Ovary (tissue), 9 donors: Measurements from ENCODE around the gene PLXNB1. TPM values are rescaled to one million over a fixed set of nuclear protein-coding genes. Genes with fewer than 3 reads are reported as not detected.
"Not testable (repeated sequence)": the region's sequence is repeated elsewhere in the genome, so short reads cannot be mapped to it uniquely, and the experiment has no call there.

Experiments
- DNase-seq, 5 donors: peaks; one replicate each; pipeline ENCODE4 v3.0.0-alpha.2; 2019 to 2020
- H3K27ac ChIP-seq, 2 donors: fragments of 200-600 bp; one replicate each; pipeline versions ENCODE4 v1.5.1 to v1.8.0; 2019 to 2022
- H3K27me3 ChIP-seq: fragments of 200-600 bp; one replicate; pipeline ENCODE4 v1.8.0; 2022
- H3K36me3 ChIP-seq: fragments of 200-600 bp; sonication (generic); one replicate; pipeline ENCODE4 v1.5.1; 2019
- H3K4me1 ChIP-seq: one replicate; pipeline ENCODE4 v1.8.1; 2013; ENCODE audit warnings: mild to moderate bottlenecking, moderate library complexity; ENCODE audit not compliant: insufficient read depth
- H3K4me3 ChIP-seq: fragments of 200-600 bp; sonication (generic); one replicate; pipeline ENCODE4 v1.5.1; 2017
- H3K9me3 ChIP-seq, 2 donors: fragments of 200-600 bp in 1 of 2; sonication (generic) in 1 of 2; one replicate each; pipeline versions ENCODE4 v1.5.1 to v1.8.1; 2013 to 2019; ENCODE audit warnings: mild to moderate bottlenecking in 1 of 2, moderate library complexity in 1 of 2
- EP300 ChIP-seq: sonication (generic); formaldehyde crosslinking; IDR thresholded peaks from one replicate; pipeline ENCODE4 v1.6.1; 2017; ENCODE audit warnings: antibody characterized with exemption
- POLR2A ChIP-seq: fragments of 450-650 bp; IDR thresholded peaks from one replicate; pipeline ENCODE4 v1.6.1; 2017; ENCODE audit warnings: antibody characterized with exemption, mild to moderate bottlenecking, moderate library complexity
- WGBS, 3 donors: extraction: QIAGEN DNeasy Blood & Tissue Kit in 1 of 3; methylation state at CpG; one replicate each; pipeline versions ENCODE4 v1.1.5 to v1.1.7; 2013 to 2017; 5-methylcytosine and 5-hydroxymethylcytosine counted together
- intact Hi-C, 4 donors: fragments of 100-400 bp; cut with DNase I; formaldehyde crosslinking; loops; one replicate each; pipeline versions ENCODE4 v1.11.0 to v1.15.1; 2022 to 2023
- polyA plus RNA-seq, 2 donors: library from polyadenylated mRNA; stranded (reverse); fragments of 200-250 nt in 1 of 2; fragments of 350-450 nt in 1 of 2; fragmentation: Illumina TruSeq in 1 of 2; extraction: RNeasy Lipid Tissue Mini Kit (QIAGEN cat#74804) in 1 of 2; gene quantifications; one replicate each; pipeline ENCODE4 v1.2.3, GENCODE V29; 2013 to 2014
- total RNA-seq, 7 donors: library from RNA; depleted of rRNA in 2 of 7; stranded (reverse); fragments of >200 nt in 2 of 7; fragmentation: NEBNext Ultra II Directional in 3 of 7; extraction: Animal tissue kit (Norgen Biotek cat#: 25700) in 3 of 7; gene quantifications; one replicate each; pipeline versions ENCODE4 v1.1.0 to v1.2.4, GENCODE V29; 2016 to 2023
- TF ChIP-seq, protein P1 (sequence below), 3 donors: fragments of 450-650 bp in 2 of 3; fragments of 200-600 bp in 1 of 3; IDR thresholded peaks; one replicate each; pipeline versions ENCODE4 v1.5.1 to v1.8.0; 2016 to 2022; ENCODE audit warnings: antibody characterized with exemption in 3 of 3, mild to moderate bottlenecking in 1 of 3
- donor health status: DM: no; HTN: no; CAD: no; lungs with moderate emphysema.
- donor health status: DM: no; HTN: no; CAD: no.
- donor health status: Bipolar disorder and iron deficiency.
- donor health status: DM: yes; HTN: yes; CAD: no.
- donor health status: DM: no; HTN: no; CAD: no.
- donor health status: DM: yes; HTN: yes; CAD: no.

Gene PLXNB1
- total and polyA plus RNA-seq, 9 donors, result 11.2 to 166 (median 83.7) TPM

DNA sequence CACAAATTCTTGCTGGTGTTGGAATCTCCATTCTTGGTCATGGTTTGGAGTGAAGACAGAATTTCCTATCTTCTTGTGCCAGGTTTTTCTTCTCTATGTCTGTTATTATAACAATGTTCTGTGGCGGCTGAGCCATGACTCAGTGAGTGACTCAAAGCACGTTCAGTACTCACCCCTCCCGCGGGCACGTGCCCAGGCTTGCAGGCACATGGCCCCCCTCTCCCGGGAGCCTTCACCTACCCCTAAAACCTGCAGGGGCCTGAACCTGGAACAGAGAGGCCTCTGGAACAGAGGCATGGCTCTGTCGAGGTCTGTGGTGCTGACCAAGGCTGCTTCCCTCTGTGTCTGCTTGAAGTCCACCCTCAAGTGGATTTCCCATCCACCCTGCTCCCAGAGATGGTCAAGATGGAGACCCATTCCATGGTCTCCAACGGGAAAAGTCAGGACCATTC lies 27.6 kb downstream of the PLXNB1 start:
- no peak overlapping the region for H3K4me3 ChIP-seq
- H3K27me3 ChIP-seq, result no peaks in the 10 kb centered on the region
- WGBS, 3 donors, result 5 to 10% (median 10%) methylated on average over 8 of the region's 8 CpGs
- intact Hi-C loops, result loop anchor here in 3 of 4 donors (2.0 to 5.0 kb wide), 3 partner anchors 32 to 150 kb away; no protein-coding TSS in a partner anchor
- H3K36me3 ChIP-seq, result no peaks in the 10 kb centered on the region
- peaks cover 2% of the 10 kb centered on the region for H3K4me1 ChIP-seq
- H3K27ac ChIP-seq, result peak overlapping the region; percentile 49 to 62
- no peak for TF ChIP-seq POLR2A
- peak; percentile 85 for TF ChIP-seq EP300
- TF ChIP-seq, protein P1, sequence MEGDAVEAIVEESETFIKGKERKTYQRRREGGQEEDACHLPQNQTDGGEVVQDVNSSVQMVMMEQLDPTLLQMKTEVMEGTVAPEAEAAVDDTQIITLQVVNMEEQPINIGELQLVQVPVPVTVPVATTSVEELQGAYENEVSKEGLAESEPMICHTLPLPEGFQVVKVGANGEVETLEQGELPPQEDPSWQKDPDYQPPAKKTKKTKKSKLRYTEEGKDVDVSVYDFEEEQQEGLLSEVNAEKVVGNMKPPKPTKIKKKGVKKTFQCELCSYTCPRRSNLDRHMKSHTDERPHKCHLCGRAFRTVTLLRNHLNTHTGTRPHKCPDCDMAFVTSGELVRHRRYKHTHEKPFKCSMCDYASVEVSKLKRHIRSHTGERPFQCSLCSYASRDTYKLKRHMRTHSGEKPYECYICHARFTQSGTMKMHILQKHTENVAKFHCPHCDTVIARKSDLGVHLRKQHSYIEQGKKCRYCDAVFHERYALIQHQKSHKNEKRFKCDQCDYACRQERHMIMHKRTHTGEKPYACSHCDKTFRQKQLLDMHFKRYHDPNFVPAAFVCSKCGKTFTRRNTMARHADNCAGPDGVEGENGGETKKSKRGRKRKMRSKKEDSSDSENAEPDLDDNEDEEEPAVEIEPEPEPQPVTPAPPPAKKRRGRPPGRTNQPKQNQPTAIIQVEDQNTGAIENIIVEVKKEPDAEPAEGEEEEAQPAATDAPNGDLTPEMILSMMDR (IDR thresholded peaks at IDR 0.05), result no peak
- no peaks in the 10 kb centered on the region for H3K9me3 ChIP-seq
- peak; percentile 83 to 95 (median 92) for DNase-seq

DNA sequence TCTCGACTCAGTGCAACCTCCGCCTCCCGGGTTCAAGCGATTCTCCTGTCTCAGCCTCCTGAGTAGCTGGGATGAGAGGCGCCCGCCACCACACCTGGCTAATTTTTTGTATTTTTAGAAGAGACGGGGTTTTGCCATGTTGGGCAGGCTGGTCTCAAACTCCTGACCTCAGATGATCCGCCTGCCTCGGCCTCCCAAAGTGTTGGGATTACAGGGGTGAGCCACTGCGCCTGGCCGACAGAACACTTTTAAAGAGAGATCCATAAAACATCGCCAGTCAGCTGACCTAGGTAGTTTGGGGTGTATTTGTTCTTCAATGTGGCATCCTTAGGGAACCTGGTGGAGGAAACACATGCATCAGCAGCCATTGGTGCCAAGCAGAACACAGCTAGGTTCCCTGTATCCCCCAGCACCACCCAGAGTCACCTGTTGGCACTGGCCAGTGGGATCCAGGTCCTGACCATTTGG lies 28.4 kb downstream of the PLXNB1 start:
- 88 to 93% (median 92%) methylated on average over 12 of the region's 12 CpGs for WGBS, 3 donors
- not testable (repeated sequence) for H3K9me3 ChIP-seq

DNA sequence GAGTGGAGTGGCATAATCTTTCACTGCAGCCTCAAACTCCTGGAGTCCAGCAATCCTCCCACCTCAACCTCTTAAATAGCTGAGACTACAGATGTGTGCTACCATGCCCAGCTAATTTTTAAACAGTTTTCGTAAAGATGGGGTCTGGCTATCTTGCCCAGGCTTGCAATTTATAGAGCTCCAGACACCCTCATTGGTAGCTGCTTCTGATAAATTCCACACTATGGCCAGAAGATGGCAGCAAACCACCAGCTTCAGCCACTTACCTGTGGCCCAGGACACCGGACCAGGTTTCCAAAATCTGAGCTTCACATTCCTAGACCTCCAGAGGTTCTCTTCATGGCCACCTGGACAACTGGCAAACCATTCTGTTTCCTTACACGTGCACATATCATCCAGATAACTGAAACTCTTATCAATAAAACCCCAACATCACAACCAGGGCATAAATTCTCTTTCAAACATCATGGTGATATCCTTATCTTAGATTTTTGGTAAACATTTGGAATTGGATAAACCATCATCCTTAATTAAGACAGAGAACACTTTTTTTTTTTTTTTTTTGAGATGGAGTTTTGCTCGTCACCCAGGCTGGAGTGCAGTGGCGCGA lies 29.0 kb downstream of the PLXNB1 start:
- 58 to 62% (median 58%) methylated on average over 6 of the region's 6 CpGs for WGBS, 3 donors
- DNase-seq, result peak; percentile 51 to 67 (median 56)
- Histone ChIP-seq H3K36me3 (no peaks in the 10 kb centered on the region), H3K27ac (no peak overlapping the region), H3K4me3 (no peak overlapping the region), H3K27me3 (no peaks in the 10 kb centered on the region), H3K9me3 (no peaks in the 10 kb centered on the region), H3K4me1 (peaks cover 2% of the 10 kb centered on the region)
- TF ChIP-seq, protein P1 (IDR thresholded peaks at IDR 0.05), result peak; percentile 66 to 89 (median 81)
- TF ChIP-seq EP300, result no peak
- no peak for TF ChIP-seq POLR2A
- intact Hi-C loops, result loop anchor here in 3 of 4 donors (2.0 to 5.0 kb wide), 4 partner anchors 34 to 151 kb away; no protein-coding TSS in a partner anchor

More for the DNA sequence above, 28.4 kb downstream of the PLXNB1 start:
- not testable (repeated sequence) for H3K27me3 ChIP-seq, H3K4me1 ChIP-seq, H3K36me3 ChIP-seq, H3K4me3 ChIP-seq
- DNase-seq, result peak in 4 of 5 donors; percentile 11 to 40 (median 18)
- intact Hi-C loops, result loop anchor here in 3 of 4 donors (2.0 to 5.0 kb wide), 4 partner anchors 33 to 151 kb away; no protein-coding TSS in a partner anchor
- H3K27ac ChIP-seq, result peak overlapping the region in 1 of 2 donors; percentile 62

DNA sequence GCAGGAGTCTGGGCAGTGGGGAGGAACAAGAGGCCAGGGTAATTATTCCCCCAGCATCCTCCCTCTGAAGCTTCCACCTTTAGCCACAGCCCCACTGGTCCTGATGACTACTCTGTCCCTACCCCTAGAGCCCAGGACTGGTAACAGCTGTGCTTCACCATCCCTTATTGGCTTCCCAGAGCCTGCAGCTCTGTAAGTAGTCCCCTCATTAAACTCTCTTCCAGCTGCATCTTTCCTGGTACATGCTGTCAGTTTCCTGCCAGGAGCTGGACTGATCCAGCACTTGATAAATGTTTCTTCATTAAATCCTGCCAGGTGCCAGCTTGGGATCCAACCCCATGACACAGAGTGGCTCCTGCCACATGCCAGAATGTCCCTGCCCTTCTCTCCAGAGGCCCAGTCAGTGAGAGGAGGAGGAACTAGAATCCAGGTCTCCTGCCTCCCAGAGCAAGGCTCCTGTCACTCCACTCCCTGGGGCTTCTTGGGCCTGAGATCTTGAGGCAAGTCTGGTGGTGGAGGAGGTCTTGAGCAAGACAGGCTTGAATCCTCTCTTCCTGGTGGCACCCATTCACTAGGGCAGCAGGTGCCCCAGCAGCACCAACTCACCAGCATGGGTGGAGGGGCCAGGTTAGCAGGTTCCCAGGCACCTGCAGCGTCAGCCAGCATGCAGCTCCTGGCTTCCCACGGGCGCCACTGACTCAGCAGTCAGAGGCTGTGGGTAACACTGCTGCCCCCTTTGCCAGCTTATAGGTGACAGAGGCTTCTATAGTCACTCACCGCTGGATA lies 30.3 kb downstream of the PLXNB1 start:
- DNase-seq, result peak in 3 of 5 donors; percentile 8 to 34 (median 16)
- peaks cover 2% of the 10 kb centered on the region for H3K4me1 ChIP-seq
- H3K27ac ChIP-seq, result no peak overlapping the region
- no peak overlapping the region for H3K4me3 ChIP-seq
- intact Hi-C loops, result loop anchor here (2.0 to 10.0 kb wide), 5 partner anchors 35 to 155 kb away; partner anchors contain the start of gene PFKFB4 (in 1 of the 4)
- TF ChIP-seq, protein P1 (IDR thresholded peaks at IDR 0.05), result no peak
- TF ChIP-seq EP300, result no peak
- TF ChIP-seq POLR2A, result no peak
- H3K27me3 ChIP-seq, result no peaks in the 10 kb centered on the region
- H3K36me3 ChIP-seq, result no peaks in the 10 kb centered on the region
- no peaks in the 10 kb centered on the region for H3K9me3 ChIP-seq
- WGBS, 3 donors, result 58 to 72% (median 64%) methylated on average over 4 of the region's 4 CpGs
